Measurements from ENCODE around the gene TP53TG5. TPM values are rescaled to one million over a fixed set of nuclear protein-coding genes. Genes with fewer than 3 reads are reported as not detected.

TP53TG5 gene
- total and polyA plus RNA-seq, 7 donors = 0.12 to 1.0 (median 0.38) TPM; not detected in 2

DNA sequence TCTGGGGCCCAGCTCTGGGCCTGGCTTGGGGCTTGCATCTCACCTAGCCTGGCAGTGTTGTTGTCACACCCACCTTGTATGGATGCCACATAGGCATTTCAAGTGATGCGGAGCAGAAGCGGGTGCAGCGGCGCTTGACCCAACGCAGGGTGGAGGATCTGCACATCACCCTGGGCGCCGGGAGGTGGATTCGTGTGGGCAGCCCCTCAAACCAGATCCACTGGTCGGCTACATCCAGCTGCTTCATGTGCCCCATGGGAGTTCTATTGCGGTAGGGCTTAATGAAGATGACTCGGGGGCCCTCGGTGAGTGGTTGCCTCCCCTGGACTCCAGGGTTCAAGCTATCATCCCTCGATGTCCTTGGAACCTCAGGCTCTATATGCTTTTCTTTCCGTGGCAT is 3.2 kb downstream of the TP53TG5 start:
- Histone ChIP-seq H3K4me1 (no peaks in the 10 kb centered on the region), H3K9me3 (no peaks in the 10 kb centered on the region), H3K27me3 (ENCODE audit: insufficient read depth in 3 of 3, low read length in 2 of 3) (no peaks in the 10 kb centered on the region), H3K27ac (no peak overlapping the region), H3K4me3 (no peak overlapping the region), H3K36me3 (ENCODE audit: insufficient read depth in 1 of 2, low read depth in 1 of 2) (peaks cover 0 to 4% of the 10 kb centered on the region in 2 donors)
- TF ChIP-seq, protein P1, sequence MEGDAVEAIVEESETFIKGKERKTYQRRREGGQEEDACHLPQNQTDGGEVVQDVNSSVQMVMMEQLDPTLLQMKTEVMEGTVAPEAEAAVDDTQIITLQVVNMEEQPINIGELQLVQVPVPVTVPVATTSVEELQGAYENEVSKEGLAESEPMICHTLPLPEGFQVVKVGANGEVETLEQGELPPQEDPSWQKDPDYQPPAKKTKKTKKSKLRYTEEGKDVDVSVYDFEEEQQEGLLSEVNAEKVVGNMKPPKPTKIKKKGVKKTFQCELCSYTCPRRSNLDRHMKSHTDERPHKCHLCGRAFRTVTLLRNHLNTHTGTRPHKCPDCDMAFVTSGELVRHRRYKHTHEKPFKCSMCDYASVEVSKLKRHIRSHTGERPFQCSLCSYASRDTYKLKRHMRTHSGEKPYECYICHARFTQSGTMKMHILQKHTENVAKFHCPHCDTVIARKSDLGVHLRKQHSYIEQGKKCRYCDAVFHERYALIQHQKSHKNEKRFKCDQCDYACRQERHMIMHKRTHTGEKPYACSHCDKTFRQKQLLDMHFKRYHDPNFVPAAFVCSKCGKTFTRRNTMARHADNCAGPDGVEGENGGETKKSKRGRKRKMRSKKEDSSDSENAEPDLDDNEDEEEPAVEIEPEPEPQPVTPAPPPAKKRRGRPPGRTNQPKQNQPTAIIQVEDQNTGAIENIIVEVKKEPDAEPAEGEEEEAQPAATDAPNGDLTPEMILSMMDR (IDR thresholded peaks at IDR 0.05) = no peak
- no peak for DNase-seq
- ATAC-seq = no peak
- intact Hi-C loops (cut with DNase I) = loop anchor here (1.0 to 5.0 kb wide), 6 partner anchors 32 to 62 kb away; partner anchors contain the start of gene PIGT (in 1 of the 2)
- 88 to 90% (median 89%) methylated on average over 14 of the region's 14 CpGs for WGBS, 3 donors

DNA sequence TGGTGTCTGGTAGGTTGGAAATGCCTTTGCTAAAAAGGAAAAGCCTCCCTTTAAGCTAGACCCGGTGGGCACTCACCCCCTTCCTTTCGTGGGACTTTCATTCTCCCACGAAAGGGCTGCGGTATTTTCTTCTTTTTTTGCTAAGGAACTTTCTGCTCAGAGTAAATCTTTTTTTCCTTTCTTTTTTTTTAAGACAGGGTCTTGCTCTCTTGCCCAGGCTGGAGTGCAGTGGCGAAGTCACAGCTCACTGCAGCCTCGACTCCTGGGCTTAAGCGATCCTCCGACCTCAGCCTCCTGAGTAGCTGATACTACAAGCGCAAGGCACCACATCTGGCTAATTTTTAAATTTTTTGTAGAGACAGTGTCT is 4.0 kb downstream of the TP53TG5 start:
- DNase-seq = no peak
- no peaks in the 10 kb centered on the region for H3K27me3 ChIP-seq (ENCODE audit: insufficient read depth in 3 of 3, low read length in 2 of 3)
- peak overlapping the region; percentile 63 for H3K4me3 ChIP-seq
- ATAC-seq = no peak
- H3K36me3 ChIP-seq (ENCODE audit: insufficient read depth in 1 of 2, low read depth in 1 of 2) = peaks cover 0 to 4% of the 10 kb centered on the region in 2 donors
- H3K4me1 ChIP-seq = no peaks in the 10 kb centered on the region
- H3K27ac ChIP-seq = peak overlapping the region; percentile 57
- TF ChIP-seq, protein P1 (IDR thresholded peaks at IDR 0.05) = no peak
- H3K9me3 ChIP-seq = no peaks in the 10 kb centered on the region
- WGBS, 3 donors = 65 to 72% (median 69%) methylated on average over 9 of the region's 9 CpGs
- intact Hi-C loops (cut with DNase I) = loop anchor here (1.0 to 5.0 kb wide), 6 partner anchors 33 to 63 kb away; partner anchors contain the start of gene PIGT (in 1 of the 2)

DNA sequence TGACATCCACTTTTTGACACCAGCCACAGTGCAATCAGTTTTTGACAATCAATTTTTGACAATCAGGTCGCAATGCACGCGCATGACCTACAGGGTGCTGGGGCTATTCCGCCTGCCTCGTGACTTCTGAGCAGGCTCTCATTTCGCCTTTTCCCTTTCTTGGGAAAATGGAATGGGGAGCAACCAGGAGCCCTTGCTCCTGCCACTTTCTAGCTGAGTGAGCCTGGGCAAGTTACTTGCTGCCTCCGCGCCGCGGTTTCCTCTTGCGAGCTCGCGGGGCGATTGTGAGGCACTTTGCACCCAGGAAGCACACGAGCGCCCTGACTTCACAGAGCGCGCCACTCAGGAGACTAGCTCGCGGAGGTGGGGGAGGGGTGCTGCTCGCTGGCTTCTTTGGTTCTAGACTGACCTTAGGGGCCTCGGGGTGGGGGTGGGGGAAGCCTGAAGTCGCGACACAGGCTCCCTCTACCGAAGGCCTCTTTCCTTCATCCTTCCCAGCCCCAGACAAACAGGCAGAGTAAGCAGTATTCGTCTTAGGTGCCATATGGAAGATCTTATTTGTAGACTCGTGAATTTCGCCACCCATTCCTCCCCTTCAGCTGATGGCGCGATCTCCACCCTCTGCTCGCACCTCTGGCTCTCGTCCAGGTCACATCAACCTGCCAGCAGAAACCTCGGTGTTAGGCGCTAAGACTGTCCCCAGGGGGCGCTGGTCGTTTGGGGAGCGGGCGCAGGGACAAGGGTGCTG is 4.6 kb downstream of the TP53TG5 start:
- Histone ChIP-seq H3K9me3 (no peaks in the 10 kb centered on the region), H3K4me1 (no peaks in the 10 kb centered on the region), H3K27me3 (ENCODE audit: insufficient read depth in 3 of 3, low read length in 2 of 3) (no peaks in the 10 kb centered on the region), H3K27ac (peak overlapping the region; percentile 57), H3K36me3 (ENCODE audit: insufficient read depth in 1 of 2, low read depth in 1 of 2) (peaks cover under 1 to 7% of the 10 kb centered on the region in 2 donors), H3K4me3 (peak overlapping the region; percentile 63)
- DNase-seq = peak; percentile 89 to 95
- peak; percentile 86 to 94 (median 88) for ATAC-seq
- TF ChIP-seq, protein P1 (IDR thresholded peaks at IDR 0.05) = peak; percentile 83
- intact Hi-C loops (cut with DNase I) = loop anchor here (1.0 to 5.0 kb wide), 6 partner anchors 34 to 64 kb away; partner anchors contain the start of gene PIGT (in 1 of the 2)
- WGBS, 3 donors = 10 to 13% (median 10%) methylated on average over 33 to 38 of the region's 38 CpGs

DNA sequence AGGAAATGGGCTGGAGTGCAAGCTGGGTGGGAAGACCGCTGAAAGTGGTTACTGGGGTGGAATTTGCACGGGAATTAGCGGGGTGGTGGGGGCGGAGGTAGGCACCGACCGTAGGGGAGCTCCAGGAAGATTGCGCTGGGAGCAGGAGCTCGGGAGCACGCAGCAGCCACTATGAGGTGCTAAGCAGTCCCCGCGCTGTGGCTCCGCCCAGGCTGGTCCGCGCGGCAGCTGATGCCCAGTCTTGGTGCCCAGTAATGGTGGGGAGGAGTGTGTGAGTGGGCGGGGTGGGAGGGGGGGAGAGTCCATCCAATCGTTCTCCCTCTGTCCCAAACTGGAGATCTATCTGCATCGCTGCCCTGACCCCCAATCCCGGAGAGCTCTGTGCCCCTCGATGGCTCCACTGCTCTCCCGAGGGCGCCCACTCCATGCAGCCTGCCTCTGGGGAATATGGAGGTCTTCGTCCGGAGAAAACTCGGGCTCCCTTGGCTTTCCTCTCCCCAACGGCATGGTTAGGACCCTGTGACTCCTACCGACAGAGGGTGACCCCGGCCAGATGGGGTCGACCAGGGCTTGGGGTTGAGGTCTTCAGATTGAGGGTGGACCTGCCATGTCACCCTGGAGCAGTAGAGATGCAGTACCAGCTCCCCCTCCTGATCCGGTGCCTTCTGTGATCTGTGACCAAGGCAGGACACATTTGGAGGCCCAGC is 5.3 kb downstream of the TP53TG5 start:
- Histone ChIP-seq H3K9me3 (no peaks in the 10 kb centered on the region), H3K4me3 (peak overlapping the region; percentile 63), H3K36me3 (ENCODE audit: insufficient read depth in 1 of 2, low read depth in 1 of 2) (peaks cover 4 to 14% of the 10 kb centered on the region in 2 donors), H3K27ac (peak overlapping the region; percentile 57), H3K4me1 (no peaks in the 10 kb centered on the region), H3K27me3 (ENCODE audit: insufficient read depth in 3 of 3, low read length in 2 of 3) (no peaks in the 10 kb centered on the region)
- WGBS, 3 donors = 25 to 34% (median 28%) methylated on average over 27 to 30 of the region's 30 CpGs
- DNase-seq = peak; percentile 45 to 74
- ATAC-seq = peak; percentile 82 to 87 (median 83)
- TF ChIP-seq, protein P1 (IDR thresholded peaks at IDR 0.05) = no peak
- intact Hi-C loops (cut with DNase I) = loop anchor here (5.0 kb wide), 3 partner anchors 45 to 65 kb away; partner anchors contain the start of gene PIGT (in 1 of the 2)
